Retinal pigment epithelial cell (primary cell): ENCODE measurements around the gene VAPB.
A peak's percentile ranks its signal among the peaks of the same experiment; 100 is the strongest.

ENCODE experiments used
- DNase-seq: peaks from one replicate; pipeline ENCODE4 v3.0.0-alpha.2; 2010; ENCODE audit warnings: low read depth
- H3K4me3 ChIP-seq: 2 replicates; pipeline ENCODE4 v1.5.1; 2011; ENCODE audit warnings: mild to moderate bottlenecking, low read length, control low read depth, moderate library complexity
- CTCF ChIP-seq: conservative IDR thresholded peaks from 2 replicates; pipeline ENCODE4 v1.5.1; 2011; ENCODE audit warnings: low read depth, low read length, control low read depth, inconsistent platforms

VAPB gene

GRCh38 chr20:58349570-58349969, 39.5 kb upstream of the VAPB start:
- no peak for TF ChIP-seq CTCF
- DNase-seq = no peak
- H3K4me3 ChIP-seq = no peak overlapping the region

- no peak for TF ChIP-seq CTCF
- no peak for DNase-seq
- H3K4me3 ChIP-seq = no peak overlapping the region
These were observed 36.6 kb upstream of the VAPB start for GRCh38 chr20:58352468-58352867.

- H3K4me3 ChIP-seq = no peak overlapping the region
- no peak for TF ChIP-seq CTCF
- DNase-seq = no peak
These were observed 29.6 kb upstream of the VAPB start for GRCh38 chr20:58359441-58359840.

- H3K4me3 ChIP-seq = no peak overlapping the region
- no peak for TF ChIP-seq CTCF
- DNase-seq = no peak
These were observed 28.1 kb upstream of the VAPB start for GRCh38 chr20:58360936-58361335.

- TF ChIP-seq CTCF = no peak
- no peak overlapping the region for H3K4me3 ChIP-seq
- DNase-seq = peak; percentile 5
These were observed 27.4 kb upstream of the VAPB start for GRCh38 chr20:58361481-58362205.

DNA sequence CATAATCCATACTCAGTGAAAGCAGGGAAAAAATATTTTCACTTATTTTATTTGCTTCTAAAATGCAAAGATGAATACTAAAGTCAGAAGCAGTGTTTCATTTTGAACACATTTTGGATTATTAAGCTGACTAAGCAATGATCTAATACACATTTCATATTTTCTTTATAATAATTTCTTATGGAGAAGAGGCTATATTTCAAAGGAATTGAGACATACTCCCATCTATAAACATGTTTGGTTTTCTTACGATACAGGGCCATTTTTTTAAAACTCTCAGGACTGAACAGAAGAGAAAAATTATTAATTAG, 26.9 kb upstream of the VAPB start:
- DNase-seq = no peak
- H3K4me3 ChIP-seq = no peak overlapping the region
- no peak for TF ChIP-seq CTCF

- no peak for DNase-seq
- TF ChIP-seq CTCF = no peak
- no peak overlapping the region for H3K4me3 ChIP-seq
These were observed 26.1 kb upstream of the VAPB start for GRCh38 chr20:58362970-58363369.
